Cardiac muscle cell (in vitro differentiated cells and primary cell): Measurements from ENCODE around the gene CFH. TPM values are rescaled to one million over a fixed set of nuclear protein-coding genes. Genes with fewer than 3 reads are reported as not detected.

ENCODE experiments used
- DNase-seq, 2 donors: peaks; one replicate each; pipeline versions ENCODE4 v3.0.0 to v3.0.0-alpha.2; 2010 to 2017; ENCODE audit warnings: low read depth in 1 of 2, low spot score in 1 of 2
- H3K27ac ChIP-seq: fragments of 200-600 bp; sonication (generic); 2 replicates; pipeline ENCODE4 v1.5.1; 2016
- H3K27me3 ChIP-seq: fragments of 200-600 bp; sonication (generic); 2 replicates; pipeline ENCODE4 v1.6.0; 2016; ENCODE audit warnings: control low read depth
- H3K36me3 ChIP-seq: fragments of 200-600 bp; sonication (generic); 2 replicates; pipeline ENCODE4 v1.5.1; 2016; ENCODE audit warnings: control low read depth
- H3K4me1 ChIP-seq: fragments of 200-600 bp; sonication (generic); 2 replicates; pipeline ENCODE4 v1.8.1; 2017; ENCODE audit warnings: low read depth, mild to moderate bottlenecking, mixed run types
- H3K4me3 ChIP-seq: fragments of 200-600 bp; sonication (generic); 2 replicates; pipeline ENCODE4 v1.5.1; 2016; ENCODE audit warnings: mild to moderate bottlenecking
- H3K9me3 ChIP-seq: fragments of 200-600 bp; sonication (generic); 2 replicates; pipeline ENCODE4 v1.5.1; 2017; ENCODE audit warnings: low read depth, mild to moderate bottlenecking, control low read depth
- CTCF ChIP-seq: IDR thresholded peaks from 2 replicates; pipeline ENCODE4 v1.5.1; 2012; ENCODE audit warnings: low read depth, mild to moderate bottlenecking, low read length
- polyA plus RNA-seq: library from polyadenylated mRNA; unstranded; fragments of >200 nt; fragmentation: Nextera tagmentation; extraction: Ambion mirVana; gene quantifications from 2 replicates; pipeline ENCODE4 v1.2.1, GENCODE V29; 2016
- total RNA-seq: library from RNA; depleted of rRNA; stranded (reverse); fragments of >200 nt; gene quantifications from 2 replicates; pipeline ENCODE4 v1.2.3, GENCODE V29; 2016

The CFH gene
- total and polyA plus RNA-seq, 2 experiments from 2014 or later = 0.09 TPM

DNA sequence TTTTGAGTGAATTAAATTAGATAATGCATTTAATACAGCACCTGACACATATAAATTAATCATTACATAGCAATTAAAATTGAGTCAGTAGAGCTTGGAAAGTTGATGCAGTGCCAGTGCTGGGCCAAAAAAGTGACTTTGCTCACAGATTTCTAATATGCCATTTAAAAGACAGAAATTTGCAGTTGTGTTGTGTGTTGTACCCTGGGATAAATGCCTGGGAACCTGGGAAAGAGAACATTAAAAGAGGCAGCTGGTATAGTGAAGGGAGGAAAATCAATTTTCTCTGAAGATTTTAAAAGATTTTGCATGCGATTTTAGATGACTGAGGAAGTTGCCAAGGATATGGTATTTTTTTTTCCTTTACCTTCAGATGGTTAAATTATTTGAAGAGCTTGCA is 10.9 kb upstream of the CFH start:
- no peak for TF ChIP-seq CTCF
- no peak for DNase-seq
- Histone ChIP-seq H3K27me3 (no peaks in the 10 kb centered on the region), H3K27ac (no peak overlapping the region), H3K4me1 (no peaks in the 10 kb centered on the region), H3K36me3 (no peaks in the 10 kb centered on the region), H3K4me3 (no peak overlapping the region), H3K9me3 (no peaks in the 10 kb centered on the region)

DNA sequence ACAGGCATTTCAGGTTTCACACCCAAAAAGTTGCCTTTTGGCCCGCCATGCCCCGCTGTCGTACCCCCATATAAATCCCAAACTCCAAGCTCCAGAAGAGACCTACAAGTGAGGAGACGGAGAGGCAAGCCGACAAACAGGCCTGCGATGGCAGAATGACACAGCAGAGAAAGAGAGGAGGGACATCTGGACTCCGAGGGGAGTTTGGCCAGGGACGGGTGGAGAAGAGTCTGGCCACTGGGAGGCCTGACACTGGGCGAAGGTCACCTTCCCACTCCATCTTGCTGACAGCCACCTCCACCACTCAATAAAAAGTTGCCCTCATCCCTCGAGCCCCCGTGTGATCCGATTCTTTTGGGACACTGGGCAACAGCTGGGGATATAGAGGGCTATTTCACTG is 1.9 kb upstream of the CFH start:
- no peaks in the 10 kb centered on the region for H3K9me3 ChIP-seq
- no peak for TF ChIP-seq CTCF
- no peak overlapping the region for H3K4me3 ChIP-seq
- H3K4me1 ChIP-seq = no peaks in the 10 kb centered on the region
- H3K36me3 ChIP-seq = no peaks in the 10 kb centered on the region
- DNase-seq = no peak
- no peak overlapping the region for H3K27ac ChIP-seq
- no peaks in the 10 kb centered on the region for H3K27me3 ChIP-seq

DNA sequence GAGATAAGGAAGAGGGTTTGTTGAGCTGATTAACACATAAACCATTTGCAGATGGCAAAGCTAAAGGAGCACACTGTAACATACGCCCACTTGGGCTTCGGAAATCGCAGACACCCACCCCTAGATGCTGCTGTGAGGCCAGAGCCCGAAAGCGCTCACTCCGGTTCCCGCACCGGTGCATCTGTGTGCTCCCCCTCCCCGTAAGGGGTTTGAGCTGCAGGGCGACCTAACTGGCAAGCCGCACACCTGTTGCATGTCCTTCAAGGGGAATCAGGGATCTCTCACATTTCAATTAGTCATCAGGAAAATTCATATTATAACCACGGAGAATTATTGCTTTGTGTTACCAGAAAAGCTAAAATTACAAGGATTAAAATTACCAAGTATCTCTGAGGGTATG is 1.4 kb upstream of the CFH start:
- Histone ChIP-seq H3K4me3 (no peak overlapping the region), H3K27me3 (no peaks in the 10 kb centered on the region), H3K9me3 (no peaks in the 10 kb centered on the region), H3K36me3 (no peaks in the 10 kb centered on the region), H3K27ac (no peak overlapping the region), H3K4me1 (no peaks in the 10 kb centered on the region)
- TF ChIP-seq CTCF = no peak
- no peak for DNase-seq

DNA sequence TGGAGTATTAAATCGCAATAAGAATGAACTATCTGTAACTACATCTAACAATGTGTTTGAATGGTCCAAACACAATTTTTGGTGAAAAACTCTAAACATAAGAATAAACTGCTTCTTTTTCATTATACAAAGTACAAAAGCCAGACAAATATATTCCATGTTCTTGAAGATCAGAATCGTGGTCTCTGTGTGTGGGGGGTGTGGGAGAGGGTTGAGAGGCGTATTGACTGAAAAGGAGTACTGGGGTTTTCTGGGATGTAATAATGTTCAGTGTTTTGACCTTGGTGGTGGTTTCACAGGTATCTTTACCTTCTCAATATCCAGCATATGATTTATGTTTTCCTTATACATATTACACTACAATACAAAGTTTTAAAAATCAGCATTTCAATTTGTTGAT is 764 bp upstream of the CFH start:
- H3K27ac ChIP-seq = no peak overlapping the region
- H3K36me3 ChIP-seq = no peaks in the 10 kb centered on the region
- H3K4me1 ChIP-seq = no peaks in the 10 kb centered on the region
- H3K27me3 ChIP-seq = no peaks in the 10 kb centered on the region
- H3K9me3 ChIP-seq = no peaks in the 10 kb centered on the region
- TF ChIP-seq CTCF = no peak
- H3K4me3 ChIP-seq = no peak overlapping the region
- no peak for DNase-seq

DNA sequence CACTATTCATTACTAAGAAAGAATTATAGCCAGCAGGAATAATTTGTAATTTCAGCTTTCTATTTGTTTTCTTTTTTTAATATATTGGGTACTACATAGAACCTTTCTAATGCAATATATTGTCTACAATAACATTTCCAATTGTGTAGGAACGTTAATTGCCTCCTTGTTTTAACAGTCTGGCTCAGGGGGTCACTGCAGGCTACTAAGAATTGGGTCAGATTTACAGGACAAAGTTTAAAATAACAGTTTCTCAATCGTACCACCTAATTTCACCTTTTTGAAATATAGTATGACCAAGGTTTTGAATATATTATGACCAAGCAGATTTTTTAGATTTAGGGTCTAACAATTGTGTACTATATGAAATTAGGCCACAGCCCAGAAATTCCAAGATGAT is 2.4 kb downstream of the CFH start:
- DNase-seq = no peak
- no peak for TF ChIP-seq CTCF
- no peaks in the 10 kb centered on the region for H3K4me1 ChIP-seq
- no peaks in the 10 kb centered on the region for H3K36me3 ChIP-seq
- no peak overlapping the region for H3K27ac ChIP-seq
- no peaks in the 10 kb centered on the region for H3K27me3 ChIP-seq
- no peak overlapping the region for H3K4me3 ChIP-seq
- H3K9me3 ChIP-seq = no peaks in the 10 kb centered on the region

GRCh38 chr1:196655071-196655470 is 3.2 kb downstream of the CFH start:
- no peaks in the 10 kb centered on the region for H3K36me3 ChIP-seq
- TF ChIP-seq CTCF = no peak
- no peak overlapping the region for H3K4me3 ChIP-seq
- no peaks in the 10 kb centered on the region for H3K4me1 ChIP-seq
- H3K9me3 ChIP-seq = no peaks in the 10 kb centered on the region
- H3K27me3 ChIP-seq = no peaks in the 10 kb centered on the region
- H3K27ac ChIP-seq = no peak overlapping the region
- no peak for DNase-seq
